UCSD-AML1 (cell line): ENCODE measurements around the gene BMPR1B.

Experiments used
- DNase-seq: peaks from one replicate; lab custom pipeline; 2025; ENCODE audit not compliant: unreplicated experiment; lab: John Stamatoyannopoulos, UW

Gene BMPR1B

GRCh38 chr4:94763005-94763404 lies 5.2 kb downstream of the BMPR1B start:
- DNase-seq, result no peak

- DNase-seq, result no peak
Measured at GRCh38 chr4:94763500-94763899, 5.7 kb downstream of the BMPR1B start.

GRCh38 chr4:94764069-94764468 lies 6.3 kb downstream of the BMPR1B start:
- DNase-seq, result no peak

GRCh38 chr4:94765174-94765573 lies 7.4 kb downstream of the BMPR1B start:
- no peak for DNase-seq

- DNase-seq, result no peak
Measured at GRCh38 chr4:94765648-94766047, 7.9 kb downstream of the BMPR1B start.

- DNase-seq, result no peak
Measured at GRCh38 chr4:94766856-94767255, 9.1 kb downstream of the BMPR1B start.

GRCh38 chr4:94767446-94767845 lies 9.7 kb downstream of the BMPR1B start:
- DNase-seq, result no peak

GRCh38 chr4:94782707-94783106 lies 25.0 kb downstream of the BMPR1B start:
- no peak for DNase-seq

GRCh38 chr4:94791701-94792100 lies 33.9 kb downstream of the BMPR1B start:
- no peak for DNase-seq

GRCh38 chr4:94798808-94799207 lies 41.1 kb downstream of the BMPR1B start:
- DNase-seq, result no peak

- no peak for DNase-seq
Measured at GRCh38 chr4:94801016-94801415, 43.3 kb downstream of the BMPR1B start.

GRCh38 chr4:94802091-94802490 lies 44.3 kb downstream of the BMPR1B start:
- no peak for DNase-seq

- no peak for DNase-seq
Measured at GRCh38 chr4:94803181-94803580, 45.4 kb downstream of the BMPR1B start.

- DNase-seq, result no peak
Measured at GRCh38 chr4:94804650-94805049, 46.9 kb downstream of the BMPR1B start.

- DNase-seq, result no peak
Measured at GRCh38 chr4:94806376-94806775, 48.6 kb downstream of the BMPR1B start.

GRCh38 chr4:94811643-94812042 lies 53.9 kb downstream of the BMPR1B start:
- DNase-seq, result no peak

GRCh38 chr4:94813221-94813620 lies 55.5 kb downstream of the BMPR1B start:
- DNase-seq, result no peak

GRCh38 chr4:94814237-94814636 lies 56.5 kb downstream of the BMPR1B start:
- no peak for DNase-seq

- DNase-seq, result no peak
Measured at GRCh38 chr4:94819371-94820168, 61.8 kb downstream of the BMPR1B start.

- no peak for DNase-seq
Measured at GRCh38 chr4:94826206-94826605, 68.5 kb downstream of the BMPR1B start.

- DNase-seq, result no peak
Measured at GRCh38 chr4:94827481-94828110, 69.8 kb downstream of the BMPR1B start.

GRCh38 chr4:94828882-94829281 lies 71.1 kb downstream of the BMPR1B start:
- no peak for DNase-seq

- no peak for DNase-seq
Measured at GRCh38 chr4:94831607-94832006, 73.9 kb downstream of the BMPR1B start.
